H1 (cell line): ENCODE results near the gene DCAF7. TPM values are rescaled to one million over a fixed set of nuclear protein-coding genes. Genes with fewer than 3 reads are reported as not detected.

Experiments
- BACH1 ChIP-seq: IDR thresholded peaks from 2 replicates; pipeline ENCODE4 v1.6.1; 2012; ENCODE audit warnings: low read length, improper control_type of control experiment
- BRCA1 ChIP-seq: IDR thresholded peaks from 2 replicates; pipeline ENCODE4 v1.6.1; 2012; ENCODE audit warnings: low read depth, low read length, improper control_type of control experiment
- CHD7 ChIP-seq: fragments of 300-600 bp; sonication (generic); IDR thresholded peaks from 2 replicates; pipeline ENCODE4 v1.7.1; 2012; ENCODE audit warnings: low read length, moderate library complexity, mild to moderate bottlenecking, inconsistent platforms; ENCODE audit not compliant: insufficient replicate concordance
- KDM1A ChIP-seq: fragments of 200-600, 300-600 bp; sonication (generic); IDR thresholded peaks from 2 replicates; pipeline ENCODE4 v1.7.1; 2016; ENCODE audit warnings: mild to moderate bottlenecking, low read length, borderline replicate concordance
- MAX ChIP-seq: IDR thresholded peaks from 2 replicates; pipeline ENCODE4 v1.6.1; 2012; ENCODE audit warnings: inconsistent platforms
- POLR2A ChIP-seq, 2 experiments: IDR thresholded peaks; 1 replicate in 1 of 2; 2 replicates in 1 of 2; pipeline ENCODE4 v1.6.1; 2011; ENCODE audit warnings: low read depth in 2 of 2, low read length in 2 of 2, mild to moderate bottlenecking in 2 of 2; ENCODE audit errors: control extremely low read depth in 1 of 2
- RBBP5 ChIP-seq: IDR thresholded peaks from 2 replicates; pipeline ENCODE4 v1.7.1; 2012; ENCODE audit warnings: low read depth, mild to moderate bottlenecking, inconsistent platforms, low read length, moderate library complexity, borderline replicate concordance
- SRF ChIP-seq: IDR thresholded peaks from 2 replicates; pipeline ENCODE4 v1.6.1; 2011; ENCODE audit warnings: mild to moderate bottlenecking, low read depth, low read length, moderate library complexity
- TAF1 ChIP-seq: IDR thresholded peaks from 2 replicates; pipeline ENCODE4 v1.6.1; 2011; ENCODE audit warnings: mild to moderate bottlenecking, low read depth, low read length
- polyA plus RNA-seq, 7 experiments: library from polyadenylated mRNA; depleted of rRNA in 3 of 7; stranded (reverse) in 5 of 7; unstranded in 2 of 7; fragments of >200 nt in 5 of 7; fragments of 200-250 nt in 2 of 7; gene quantifications; 1 replicate in 5 of 7; 2 replicates in 1 of 7; 4 replicates in 1 of 7; pipeline versions ENCODE4 v1.2.1 to v1.2.3, GENCODE V29; 2011 to 2013; ENCODE audit warnings: missing spikeins in 2 of 7, mixed read lengths in 2 of 7
- total RNA-seq: library from RNA; stranded (reverse); fragmentation: NEBNext Ultra II Directional; extraction: Animal tissue kit (Norgen Biotek cat#: 25700); gene quantifications from 2 replicates; pipeline ENCODE4 v1.2.1, GENCODE V29; 2021

The DCAF7 gene
- total and polyA plus RNA-seq, 2 of the 8 experiments (the other 6 are each of a cell fraction or from before 2014, with no cell fraction given): 74.9 to 94.1 TPM

- TF ChIP-seq CHD7: no peak
- no peak for TF ChIP-seq RBBP5
- TF ChIP-seq SRF: no peak
- no peak for TF ChIP-seq MAX
- no peak for TF ChIP-seq BACH1
- no peak for TF ChIP-seq POLR2A (IDR thresholded peaks at IDR 0.05; ENCODE audit: control extremely low read depth in 1 of 2, low read depth in 2 of 2, low read length in 2 of 2)
- no peak for TF ChIP-seq BRCA1
- TF ChIP-seq KDM1A: no peak
- TF ChIP-seq TAF1: no peak
These were observed 19.7 kb upstream of the DCAF7 start (continued) for GRCh38 chr17:63530557-63531021.
